GM19397 (cell line): ENCODE data around the gene CTIF.

Source experiments
- ATAC-seq: cut with Tn5 transposase; IDR thresholded peaks from one replicate; pipeline ENCODE4 v1.9.1; 2021; ENCODE audit warnings: mild to moderate bottlenecking, moderate library complexity; ENCODE audit not compliant: unreplicated experiment

CTIF gene

GRCh38 chr18:48742304-48742703, 203.5 kb downstream of the CTIF start:
- no peak for ATAC-seq

DNA sequence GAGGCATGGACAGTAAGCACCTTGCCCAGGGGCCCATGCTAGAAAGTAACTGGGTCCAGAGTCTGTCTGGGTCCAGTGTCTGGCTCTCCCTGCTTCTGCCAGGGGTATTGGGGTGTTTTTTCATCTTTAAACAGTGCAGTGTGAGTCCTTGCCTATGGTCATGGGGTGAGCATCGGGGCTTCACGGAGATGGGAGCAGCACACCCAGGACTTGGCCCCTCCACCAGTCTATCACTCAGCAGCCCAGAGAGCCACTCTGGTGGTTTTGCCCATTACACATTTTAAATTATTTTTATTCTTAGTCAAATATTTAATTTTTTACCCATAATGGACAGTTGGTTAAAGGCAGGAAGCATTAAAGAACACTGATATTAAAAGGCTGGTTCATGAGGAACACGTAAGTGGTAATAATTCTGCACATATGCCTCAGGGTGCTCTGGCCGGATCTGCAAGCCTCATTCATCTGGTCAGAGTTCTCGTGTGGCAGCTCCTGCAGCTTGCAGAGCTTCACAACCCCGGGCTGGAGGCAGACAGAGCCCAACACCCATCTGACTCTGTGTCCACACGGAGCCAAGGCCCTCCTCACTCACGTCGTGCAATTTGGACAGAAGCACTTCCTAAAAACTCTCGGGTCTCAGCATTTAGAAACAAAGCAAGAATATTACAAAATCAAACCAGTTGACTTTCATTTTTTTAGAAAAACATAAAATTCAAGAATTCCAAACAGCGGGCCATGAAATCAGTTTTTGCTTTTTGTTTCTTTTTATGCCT, 204.1 kb downstream of the CTIF start:
- no peak for ATAC-seq

- ATAC-seq: no peak
These were observed 205.1 kb downstream of the CTIF start for GRCh38 chr18:48743886-48744285.

DNA sequence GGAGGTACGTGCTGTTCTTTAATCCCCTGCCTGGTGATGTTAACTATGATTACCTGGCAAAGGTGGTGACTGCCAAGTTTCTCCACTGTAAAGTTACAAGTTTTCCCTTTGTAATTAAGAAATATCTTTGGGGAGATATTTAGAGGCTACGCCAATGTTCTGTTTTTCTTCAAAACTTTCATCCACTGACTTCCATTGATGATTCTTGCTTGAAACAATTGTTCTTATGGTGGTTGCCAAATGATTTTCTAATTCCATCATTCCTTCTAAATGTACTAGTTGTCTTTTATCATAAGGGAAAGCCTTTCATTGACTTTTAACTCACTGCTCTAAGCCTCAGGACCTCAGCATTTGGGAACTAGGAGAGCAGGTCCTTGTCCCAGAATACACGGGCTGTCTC, 206.5 kb downstream of the CTIF start:
- no peak for ATAC-seq

GRCh38 chr18:48749768-48750167, 210.9 kb downstream of the CTIF start:
- ATAC-seq: no peak

DNA sequence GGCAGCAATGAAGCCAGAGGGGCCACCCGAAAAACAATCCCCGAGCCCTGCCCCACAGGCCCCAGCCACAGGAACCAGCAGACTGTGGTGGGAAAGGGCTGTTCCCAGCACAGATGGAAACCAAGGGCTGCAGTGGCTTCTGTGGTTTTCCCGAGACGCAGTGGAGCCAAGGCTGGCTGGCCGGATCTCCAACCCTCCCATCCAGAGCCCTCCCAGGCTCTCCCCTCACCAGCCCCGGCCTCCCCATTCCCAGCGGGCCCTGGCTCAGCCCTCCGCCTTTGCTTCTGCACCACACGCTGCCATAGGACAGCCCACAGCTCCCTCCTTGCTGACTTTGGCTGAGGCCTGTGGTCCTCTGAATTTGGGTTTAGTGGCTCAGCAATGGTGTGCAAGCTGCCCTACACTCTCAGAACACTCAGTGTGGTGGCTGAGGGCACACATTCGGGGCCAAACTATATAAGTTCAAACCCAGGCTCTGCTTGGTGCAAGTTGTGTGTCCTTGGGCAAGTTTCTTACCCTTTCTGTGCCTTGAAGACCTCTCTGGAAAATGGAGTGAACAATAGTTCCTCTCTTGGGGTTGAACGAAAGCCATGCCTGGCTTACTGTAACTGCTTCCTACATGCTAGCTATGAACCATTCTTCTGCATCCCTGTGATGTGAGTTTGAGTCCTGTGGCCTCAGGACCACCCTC, 211.8 kb downstream of the CTIF start:
- no peak for ATAC-seq

- no peak for ATAC-seq
These were observed 213.1 kb downstream of the CTIF start for GRCh38 chr18:48751727-48752468.

- no peak for ATAC-seq
These were observed 213.6 kb downstream of the CTIF start for GRCh38 chr18:48752478-48752877.

DNA sequence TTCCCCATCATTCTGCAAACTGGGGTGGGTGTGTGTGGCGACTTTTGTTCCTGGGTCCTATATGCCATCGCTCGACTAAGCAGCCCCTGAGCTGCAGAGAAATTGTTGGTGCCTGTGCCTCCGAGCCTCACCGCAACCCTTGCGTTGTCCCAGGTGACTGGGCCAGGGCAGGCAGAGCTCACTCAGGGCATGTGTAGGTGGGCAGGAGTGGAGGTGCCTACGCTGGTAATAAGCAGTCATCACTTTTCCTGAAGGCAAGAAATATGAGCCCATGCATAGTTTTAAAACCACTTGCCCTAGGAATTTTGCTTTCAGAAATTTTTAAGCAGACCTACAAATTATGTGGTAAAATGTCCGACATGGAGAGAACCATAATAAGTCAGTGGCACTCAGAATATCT, 214.1 kb downstream of the CTIF start:
- no peak for ATAC-seq

GRCh38 chr18:48753691-48754090, 214.9 kb downstream of the CTIF start:
- no peak for ATAC-seq

- ATAC-seq: no peak
These were observed 215.7 kb downstream of the CTIF start for GRCh38 chr18:48754559-48754958.

DNA sequence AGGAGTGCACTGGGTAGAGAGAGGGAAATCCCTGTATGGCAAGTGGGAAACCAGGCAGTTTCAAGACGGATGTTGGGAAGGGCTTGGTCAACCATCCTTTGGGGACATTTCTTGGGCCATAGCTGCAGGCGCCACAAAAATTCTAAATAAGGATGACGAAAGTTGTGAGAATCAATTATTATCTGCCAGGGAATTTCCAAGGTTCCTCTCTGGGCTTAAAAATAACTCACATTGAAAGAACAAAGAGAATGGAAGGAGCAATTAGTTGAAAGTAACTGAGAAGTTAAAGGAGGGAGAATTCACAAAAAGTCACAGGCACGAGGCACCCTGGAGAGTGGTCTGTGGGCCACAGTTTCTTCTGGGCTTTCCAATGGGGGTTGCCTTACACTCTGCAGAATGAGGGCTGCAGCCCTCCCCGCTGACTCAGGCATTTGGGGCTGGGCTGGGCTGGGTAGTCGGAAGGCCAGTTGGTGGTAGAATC, 216.2 kb downstream of the CTIF start:
- ATAC-seq: peak; percentile 58

- no peak for ATAC-seq
These were observed 217.8 kb downstream of the CTIF start for GRCh38 chr18:48756511-48757226.

GRCh38 chr18:48757367-48757766, 218.5 kb downstream of the CTIF start:
- ATAC-seq: no peak

- ATAC-seq: no peak
These were observed 219.1 kb downstream of the CTIF start for GRCh38 chr18:48757906-48758305.

GRCh38 chr18:48761582-48761981, 222.8 kb downstream of the CTIF start:
- ATAC-seq: no peak

DNA sequence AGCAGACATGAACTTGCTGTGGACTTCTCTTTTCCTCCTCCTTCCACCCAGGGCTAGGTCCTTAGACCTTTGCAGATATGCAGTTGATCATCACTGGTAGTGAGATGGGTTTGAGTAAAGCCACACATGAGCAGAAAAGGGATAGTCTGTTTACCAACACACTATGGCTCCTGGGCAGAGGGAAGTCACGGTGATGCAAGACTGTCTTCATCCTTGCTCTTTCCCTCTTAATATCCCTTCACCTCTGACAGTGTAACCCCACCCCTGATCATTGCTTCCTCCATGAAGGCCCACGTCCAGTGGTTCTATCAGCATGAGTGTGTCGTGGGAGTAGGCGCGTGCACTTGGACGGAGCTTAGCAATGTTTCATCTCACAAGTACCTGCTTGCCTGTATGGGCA, 223.2 kb downstream of the CTIF start:
- ATAC-seq: no peak

DNA sequence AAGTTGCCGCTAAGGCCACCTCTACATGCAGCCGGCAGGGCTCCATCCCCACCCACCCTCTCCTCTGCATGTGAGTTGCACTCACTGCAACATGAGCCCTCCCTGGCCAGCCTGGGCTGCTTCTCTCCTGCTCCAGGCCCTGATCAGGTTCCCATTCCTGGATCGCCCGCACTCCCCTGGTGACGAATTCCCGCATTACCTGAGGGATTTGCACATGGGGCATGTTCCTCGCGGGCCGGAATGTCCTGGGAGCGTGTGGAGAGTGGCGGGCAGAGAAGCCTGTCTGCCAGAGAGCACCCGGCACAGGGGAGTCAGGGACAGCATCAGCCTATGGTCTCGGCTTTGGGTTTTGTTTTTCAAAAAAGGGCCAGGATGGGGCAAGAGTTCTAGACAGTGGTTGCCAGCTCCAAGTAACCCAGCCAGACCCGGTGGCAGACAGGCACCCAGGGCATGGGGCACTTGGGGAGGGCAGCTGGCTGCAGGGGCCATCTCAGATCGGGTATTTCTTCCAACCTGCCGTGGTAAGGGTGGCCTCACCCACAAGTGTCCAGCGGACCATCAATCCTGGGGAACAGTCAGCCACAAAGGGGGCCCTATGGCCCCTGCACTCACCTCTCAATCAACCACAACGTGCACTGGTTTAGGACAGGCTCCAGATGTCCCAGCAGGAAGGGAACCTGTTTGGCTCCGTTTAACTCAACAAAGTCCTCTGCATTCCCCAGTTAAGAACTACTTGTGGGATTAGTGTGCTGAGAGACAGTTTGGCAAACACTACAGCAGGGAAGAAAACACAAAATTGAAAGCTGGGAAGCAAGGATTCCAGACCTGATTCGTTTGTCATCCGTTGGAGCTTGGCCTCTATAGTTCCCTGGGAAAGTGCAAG, 224.2 kb downstream of the CTIF start:
- no peak for ATAC-seq

DNA sequence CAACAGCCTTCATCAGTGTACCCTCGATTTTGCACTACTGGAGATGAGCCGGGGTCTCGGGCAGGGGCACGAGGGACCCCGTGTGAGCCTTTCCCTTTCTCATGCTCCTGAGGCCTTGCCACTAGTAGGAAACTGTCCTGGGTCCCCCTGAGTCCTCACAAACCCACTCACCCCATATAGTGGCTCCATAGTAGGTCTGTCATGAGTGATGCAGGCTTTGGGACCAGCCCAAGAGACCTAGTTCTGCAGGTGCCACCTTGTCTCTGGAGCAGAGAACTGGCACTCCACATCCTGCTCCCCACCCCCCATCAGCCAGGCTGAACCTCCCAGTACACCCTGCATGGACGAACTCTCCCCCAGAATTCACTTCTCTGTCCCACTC, 224.9 kb downstream of the CTIF start:
- no peak for ATAC-seq

- ATAC-seq: no peak
These were observed 226.2 kb downstream of the CTIF start for GRCh38 chr18:48765053-48765452.
